ENCODE data around the gene CDH5. TPM values are rescaled to one million over a fixed set of nuclear protein-coding genes. Genes with fewer than 3 reads are reported as not detected.

Gene CDH5
- total RNA-seq, 4 donors from 2014 or later: 5.3 to 28.1 (median 11.4) TPM

DNA sequence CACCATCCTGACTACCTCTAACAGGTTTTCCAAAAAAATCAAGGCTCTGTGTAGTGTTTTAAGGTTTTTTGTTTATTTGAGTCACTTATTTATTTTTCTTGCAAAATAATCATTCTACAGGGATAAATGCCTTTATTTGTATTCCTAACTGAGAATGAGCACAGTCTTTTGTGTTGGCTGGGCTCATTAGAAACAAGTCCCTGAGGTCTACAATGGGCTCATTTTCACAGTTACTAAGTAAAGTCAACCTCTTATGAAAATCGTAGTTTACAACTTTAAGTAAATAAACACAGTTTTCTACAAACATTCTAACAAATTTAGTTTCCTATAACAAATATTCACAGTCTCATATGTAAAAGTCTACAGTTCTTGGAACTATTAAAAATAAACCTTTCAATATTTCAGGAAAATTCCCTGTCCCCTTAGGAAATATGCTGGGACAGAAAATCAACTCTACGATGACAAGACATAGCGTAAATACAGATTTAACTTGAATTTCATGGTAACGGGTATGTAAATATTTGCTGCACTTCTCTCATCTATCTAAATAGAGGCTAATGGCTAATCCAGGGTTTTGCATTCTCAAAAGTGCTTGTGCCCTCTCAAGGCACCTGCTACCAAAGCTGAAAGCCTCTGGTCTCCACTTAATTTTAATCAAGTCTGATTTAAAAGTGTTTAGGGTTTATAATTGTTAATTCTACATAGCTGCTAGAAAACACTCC lies 31.5 kb upstream of the CDH5 start:
- TF ChIP-seq POLR2A (IDR thresholded peaks at IDR 0.05): no peak
- TF ChIP-seq, protein P1, sequence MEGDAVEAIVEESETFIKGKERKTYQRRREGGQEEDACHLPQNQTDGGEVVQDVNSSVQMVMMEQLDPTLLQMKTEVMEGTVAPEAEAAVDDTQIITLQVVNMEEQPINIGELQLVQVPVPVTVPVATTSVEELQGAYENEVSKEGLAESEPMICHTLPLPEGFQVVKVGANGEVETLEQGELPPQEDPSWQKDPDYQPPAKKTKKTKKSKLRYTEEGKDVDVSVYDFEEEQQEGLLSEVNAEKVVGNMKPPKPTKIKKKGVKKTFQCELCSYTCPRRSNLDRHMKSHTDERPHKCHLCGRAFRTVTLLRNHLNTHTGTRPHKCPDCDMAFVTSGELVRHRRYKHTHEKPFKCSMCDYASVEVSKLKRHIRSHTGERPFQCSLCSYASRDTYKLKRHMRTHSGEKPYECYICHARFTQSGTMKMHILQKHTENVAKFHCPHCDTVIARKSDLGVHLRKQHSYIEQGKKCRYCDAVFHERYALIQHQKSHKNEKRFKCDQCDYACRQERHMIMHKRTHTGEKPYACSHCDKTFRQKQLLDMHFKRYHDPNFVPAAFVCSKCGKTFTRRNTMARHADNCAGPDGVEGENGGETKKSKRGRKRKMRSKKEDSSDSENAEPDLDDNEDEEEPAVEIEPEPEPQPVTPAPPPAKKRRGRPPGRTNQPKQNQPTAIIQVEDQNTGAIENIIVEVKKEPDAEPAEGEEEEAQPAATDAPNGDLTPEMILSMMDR (IDR thresholded peaks at IDR 0.05): no peak
- DNase-seq: no peak
- Histone ChIP-seq H3K4me3 (no peak overlapping the region), H3K27me3 (no peaks in the 10 kb centered on the region), H3K27ac (no peak overlapping the region), H3K9me3 (no peaks in the 10 kb centered on the region), H3K36me3 (no peaks in the 10 kb centered on the region), H3K4me1 (peaks cover 0 to 12% (median 0%) of the 10 kb centered on the region in 4 donors)

DNA sequence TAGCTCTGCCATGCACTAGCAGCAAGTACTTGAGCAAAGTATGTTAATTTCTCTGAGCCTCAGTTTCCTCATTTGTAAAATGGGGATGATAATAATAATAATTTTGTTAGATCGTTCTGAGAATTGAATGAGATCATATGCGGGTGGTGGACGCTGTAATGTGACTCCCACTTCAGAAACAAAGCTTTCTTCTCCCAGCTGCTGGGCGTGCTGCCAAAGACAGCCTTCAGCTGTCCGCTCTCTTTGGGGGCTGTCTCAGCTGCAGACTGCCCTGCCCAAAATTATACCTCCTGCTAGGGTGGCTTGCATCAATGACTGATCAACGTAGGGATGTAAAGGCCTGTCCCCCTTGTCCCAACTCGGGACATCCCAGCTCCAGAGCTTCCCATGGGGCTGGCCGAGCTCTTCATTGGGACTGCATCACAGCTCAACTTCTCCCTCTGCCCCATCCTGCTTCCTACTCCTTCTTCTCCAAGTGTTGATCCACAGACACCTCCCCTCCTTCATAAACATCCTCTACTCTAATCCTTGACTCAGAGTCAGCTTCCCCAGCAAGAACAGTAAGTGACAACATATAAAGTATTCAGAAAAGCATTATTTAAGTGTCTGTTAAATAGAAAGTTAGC lies 30.7 kb upstream of the CDH5 start:
- DNase-seq: no peak
- Histone ChIP-seq H3K27ac (no peak overlapping the region), H3K9me3 (no peaks in the 10 kb centered on the region), H3K4me3 (no peak overlapping the region), H3K4me1 (peaks cover 0 to 12% (median 0%) of the 10 kb centered on the region in 4 donors), H3K27me3 (no peaks in the 10 kb centered on the region), H3K36me3 (no peaks in the 10 kb centered on the region)
- no peak for TF ChIP-seq POLR2A (IDR thresholded peaks at IDR 0.05)
- TF ChIP-seq, protein P1 (IDR thresholded peaks at IDR 0.05): no peak

DNA sequence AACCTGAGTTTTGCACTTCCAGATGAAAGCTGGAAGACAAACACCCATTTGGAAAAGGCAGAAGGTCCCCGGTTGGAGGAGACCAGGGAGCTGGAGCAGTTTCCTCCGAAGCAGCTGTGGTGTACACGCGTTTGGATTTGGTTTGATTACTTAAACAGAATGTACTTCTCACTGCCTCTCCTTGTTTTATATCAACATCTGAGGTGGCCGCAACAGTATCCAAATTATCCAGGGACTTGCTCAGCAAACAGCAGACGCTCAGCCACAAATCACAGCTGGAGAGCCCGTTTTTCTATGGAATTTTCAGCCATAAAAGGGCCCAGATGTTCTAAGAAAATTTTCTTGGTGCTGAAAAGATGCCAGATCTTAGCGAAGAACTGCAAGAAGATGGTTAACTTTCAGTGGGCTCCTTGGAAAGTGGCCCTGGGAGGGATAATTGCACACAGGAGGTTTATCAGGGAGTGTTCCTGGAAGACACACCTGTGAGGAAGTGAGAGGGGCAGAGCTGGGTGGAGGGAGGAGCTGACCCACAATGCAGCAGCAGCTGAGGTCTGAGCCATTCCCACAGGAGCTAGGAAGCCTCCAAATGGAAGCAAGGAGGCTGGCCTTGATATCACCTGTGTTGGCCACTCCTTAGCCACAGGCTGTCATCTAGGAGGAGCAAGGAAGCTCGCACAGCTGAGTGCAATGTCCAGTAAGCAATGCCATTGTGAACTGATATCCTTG lies 28.9 kb upstream of the CDH5 start:
- H3K4me1 ChIP-seq: peaks cover 0 to 12% (median 0%) of the 10 kb centered on the region in 4 donors
- H3K36me3 ChIP-seq: no peaks in the 10 kb centered on the region
- H3K9me3 ChIP-seq: no peaks in the 10 kb centered on the region
- TF ChIP-seq POLR2A (IDR thresholded peaks at IDR 0.05): no peak
- TF ChIP-seq, protein P1 (IDR thresholded peaks at IDR 0.05): no peak
- H3K27ac ChIP-seq: no peak overlapping the region
- no peak for DNase-seq
- no peak overlapping the region for H3K4me3 ChIP-seq
- no peaks in the 10 kb centered on the region for H3K27me3 ChIP-seq

DNA sequence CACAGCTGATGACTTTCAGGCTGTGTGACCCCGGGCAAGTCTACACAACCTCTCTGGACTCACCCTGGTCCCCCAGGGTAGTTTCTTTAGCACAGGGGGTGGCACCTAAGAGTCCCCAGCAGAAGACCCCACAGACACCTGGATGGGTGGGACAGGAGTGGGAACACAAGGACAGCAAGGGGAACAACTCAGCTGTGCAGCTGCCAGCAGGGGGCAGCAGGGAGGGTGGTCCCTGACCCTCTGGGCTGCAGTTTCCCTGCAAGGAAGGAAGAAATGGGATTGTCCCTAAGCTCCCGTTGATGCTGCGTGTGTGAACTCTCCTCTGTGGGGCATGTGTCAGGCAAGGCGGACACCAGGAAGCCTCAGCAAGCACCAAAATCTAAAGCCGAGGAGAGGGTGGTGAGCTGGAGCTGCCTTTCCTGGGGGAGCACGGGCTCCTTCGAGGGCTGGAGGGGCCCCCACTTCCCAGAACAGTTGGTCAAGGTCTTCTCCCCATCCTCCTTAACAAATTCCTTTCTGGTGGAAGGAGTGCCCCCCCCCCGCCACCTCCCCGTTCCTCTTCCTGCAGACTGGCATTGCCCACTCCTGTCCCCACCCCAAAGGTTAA lies 24.1 kb upstream of the CDH5 start:
- Histone ChIP-seq H3K4me1 (peaks cover 0 to 6% (median 0%) of the 10 kb centered on the region in 4 donors), H3K4me3 (no peak overlapping the region), H3K27ac (no peak overlapping the region), H3K9me3 (no peaks in the 10 kb centered on the region), H3K27me3 (no peaks in the 10 kb centered on the region), H3K36me3 (no peaks in the 10 kb centered on the region)
- no peak for DNase-seq
- TF ChIP-seq, protein P1 (IDR thresholded peaks at IDR 0.05): peak in 3 of 6 experiments; percentile 15 to 34 (median 24)
- no peak for TF ChIP-seq POLR2A (IDR thresholded peaks at IDR 0.05)

DNA sequence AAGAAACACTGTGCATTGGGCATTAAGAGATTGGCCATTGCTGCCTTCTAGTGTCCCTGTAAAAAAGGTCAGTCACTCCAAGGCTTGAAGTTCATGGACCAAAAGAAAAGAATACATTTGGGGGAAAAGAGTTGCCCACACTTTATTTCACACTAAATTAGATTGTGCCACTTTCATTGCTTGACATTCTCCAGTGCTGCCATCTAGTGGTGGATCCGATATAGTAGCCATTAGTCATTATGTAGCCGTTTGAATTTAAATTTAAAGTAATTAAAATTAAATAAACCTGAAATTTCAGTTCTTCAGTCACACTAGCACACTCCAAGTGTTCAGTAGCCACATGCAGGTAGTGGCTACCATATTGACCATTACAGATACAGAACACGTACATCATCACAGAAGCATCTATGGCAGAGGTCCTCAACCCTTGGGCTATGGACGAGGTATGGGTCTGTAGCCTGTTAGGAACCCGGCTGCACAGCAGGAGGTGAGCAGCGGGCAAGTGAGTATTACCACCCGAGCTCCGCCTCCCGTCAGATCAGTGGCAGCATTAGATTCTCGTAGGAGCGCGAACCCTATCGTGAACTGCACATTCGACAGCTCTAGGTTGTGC lies 21.9 kb upstream of the CDH5 start:
- DNase-seq: peak in 2 of 3 donors; percentile 25 to 74
- Histone ChIP-seq H3K27ac (no peak overlapping the region), H3K4me3 (no peak overlapping the region)

More for the DNA sequence above, 21.9 kb upstream of the CDH5 start:
- no peaks in the 10 kb centered on the region for H3K36me3 ChIP-seq
- no peaks in the 10 kb centered on the region for H3K4me1 ChIP-seq
- no peaks in the 10 kb centered on the region for H3K9me3 ChIP-seq
- TF ChIP-seq, protein P1 (IDR thresholded peaks at IDR 0.05): peak in 5 of 6 experiments; percentile 40 to 81 (median 60)
- TF ChIP-seq POLR2A (IDR thresholded peaks at IDR 0.05): no peak
- H3K27me3 ChIP-seq: no peaks in the 10 kb centered on the region

All from Peyer's patch (tissue), 4 donors.